ENCODE measurements around the gene RBM10. TPM values are rescaled to one million over a fixed set of nuclear protein-coding genes. Genes with fewer than 3 reads are reported as not detected.

Gene RBM10
- total and polyA plus RNA-seq, 2 donors (not counting 3 experiments of a cell fraction or from before 2014, with no cell fraction given), result 37.3 to 51.5 TPM

DNA sequence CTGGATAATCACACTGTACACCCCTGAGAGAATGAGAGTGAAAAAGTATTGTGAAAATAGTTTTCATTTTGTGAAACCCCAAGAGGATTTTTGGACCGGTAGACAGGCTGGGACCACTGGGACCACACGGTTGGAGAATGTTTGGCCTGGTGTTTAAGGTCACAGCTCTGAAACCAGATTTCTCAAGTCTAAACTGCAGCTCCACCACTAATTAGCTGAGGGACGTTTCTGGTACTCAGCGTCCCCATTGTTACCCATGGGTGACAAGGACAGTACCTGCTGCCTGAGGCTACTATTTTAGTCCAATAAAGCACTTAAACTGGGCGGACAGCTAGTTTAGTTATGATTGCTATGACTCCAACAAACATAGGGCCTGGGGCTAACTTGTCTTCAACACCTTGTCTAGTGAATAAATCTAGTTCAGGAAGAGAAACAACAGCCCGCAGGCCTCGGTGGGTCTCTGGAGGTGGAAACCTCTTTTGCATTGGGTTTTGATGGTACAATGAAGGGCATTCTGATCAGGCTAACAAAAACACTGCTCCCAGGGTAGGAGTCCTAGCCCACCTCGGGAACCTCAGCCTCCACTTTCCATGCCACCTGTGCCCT, 87.3 kb downstream of the RBM10 start:
- dilution Hi-C loops (cut with MboI; ENCODE audit: extremely low pct_ligation_motif_present, low sequenced_read_pairs), result no loop called here
- Histone ChIP-seq H3K4me2 (ENCODE audit: insufficient read depth, low read length) (peak overlapping the region; percentile 37), H3K4me3 (replicated peaks in 1 of 3; ENCODE audit: insufficient read depth in 1 of 3, low read depth in 1 of 3, low read length in 3 of 3) (peak overlapping the region in 2 of 3 experiments; percentile 17 to 42), H3K27ac (ENCODE audit: insufficient read depth, low read depth, low read length) (peak overlapping the region; percentile 95), H3K79me2 (ENCODE audit: control insufficient read depth, insufficient read depth, low read length) (peaks cover 8% of the 10 kb centered on the region), H3K27me3 (ENCODE audit: control insufficient read depth in 2 of 2, insufficient read depth in 2 of 2, low read length in 2 of 2) (no peaks in the 10 kb centered on the region), H3K36me3 (ENCODE audit: control insufficient read depth in 2 of 2, extremely low read depth in 1 of 2, insufficient read depth in 2 of 2, low read length in 2 of 2) (peaks cover 0 to 7% of the 10 kb centered on the region in 2 experiments), H3K9ac (replicated peaks; ENCODE audit: extremely low read depth, insufficient read depth, low read length) (peak overlapping the region; percentile 99), H2AFZ (ENCODE audit: low read depth, low read length) (peak overlapping the region; percentile 75), H3K9me1 (replicated peaks; ENCODE audit: control insufficient read depth, extremely low read depth, insufficient read depth, low read length) (no peaks in the 10 kb centered on the region), H3K9me3 (replicated peaks; ENCODE audit: control insufficient read depth, insufficient read depth, low read length) (no peaks in the 10 kb centered on the region), H3K4me1 (ENCODE audit: control insufficient read depth, extremely low read depth, insufficient read depth, low read length) (peaks cover 3% of the 10 kb centered on the region), H4K20me1 (replicated peaks; ENCODE audit: control insufficient read depth, extremely low read depth, insufficient read depth, low read length) (no peaks in the 10 kb centered on the region)
- ChIA-PET POLR2A (interaction anchor here (1.7 kb wide), 1 partner anchor 14 kb away, joined by 10 read pairs; the partner anchor contains the start of gene CDK16), CTCF (interaction anchor here (1.7 kb wide), 1 partner anchor 152 kb away, joined by 15 read pairs; no protein-coding TSS in a partner anchor)
- peak; percentile 1 for DNase-seq (ENCODE audit: low read depth, low spot score)
- no peak for FAIRE-seq
- BruUV-seq (replicated peaks), result no TSS peak
- intact Hi-C loops (cut with micrococcal nuclease), result loop anchor here (5.0 kb wide), 1 partner anchor 150 kb away; no protein-coding TSS in a partner anchor
- TF ChIP-seq POLR2A (IDR thresholded peaks at IDR 0.05; ENCODE audit: low read depth, low read length), result no peak
- TF ChIP-seq MYC (IDR thresholded peaks at IDR 0.05; ENCODE audit: low read depth, low read length), result no peak
- TF ChIP-seq JUN (IDR thresholded peaks at IDR 0.05; ENCODE audit: borderline replicate concordance, insufficient read depth, insufficient read length, low read depth), result no peak
- TF ChIP-seq, protein P1, sequence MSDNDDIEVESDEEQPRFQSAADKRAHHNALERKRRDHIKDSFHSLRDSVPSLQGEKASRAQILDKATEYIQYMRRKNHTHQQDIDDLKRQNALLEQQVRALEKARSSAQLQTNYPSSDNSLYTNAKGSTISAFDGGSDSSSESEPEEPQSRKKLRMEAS (IDR thresholded peaks at IDR 0.05; ENCODE audit: insufficient read depth, insufficient read length), result no peak
- TF ChIP-seq POLR2AphosphoS5 (IDR thresholded peaks at IDR 0.05; ENCODE audit: insufficient read depth, low read depth, low read length), result no peak
- TF ChIP-seq GATA2 (IDR thresholded peaks at IDR 0.05; ENCODE audit: insufficient read depth, insufficient read length, low read depth, low read length), result no peak
- TF ChIP-seq EZH2 (IDR thresholded peaks at IDR 0.05; ENCODE audit: borderline replicate concordance, low read depth, low read length, severe bottlenecking), result no peak
- TF ChIP-seq FOS (IDR thresholded peaks at IDR 0.05; ENCODE audit: borderline replicate concordance, insufficient read depth, low read length), result no peak
- TF ChIP-seq, protein P2, sequence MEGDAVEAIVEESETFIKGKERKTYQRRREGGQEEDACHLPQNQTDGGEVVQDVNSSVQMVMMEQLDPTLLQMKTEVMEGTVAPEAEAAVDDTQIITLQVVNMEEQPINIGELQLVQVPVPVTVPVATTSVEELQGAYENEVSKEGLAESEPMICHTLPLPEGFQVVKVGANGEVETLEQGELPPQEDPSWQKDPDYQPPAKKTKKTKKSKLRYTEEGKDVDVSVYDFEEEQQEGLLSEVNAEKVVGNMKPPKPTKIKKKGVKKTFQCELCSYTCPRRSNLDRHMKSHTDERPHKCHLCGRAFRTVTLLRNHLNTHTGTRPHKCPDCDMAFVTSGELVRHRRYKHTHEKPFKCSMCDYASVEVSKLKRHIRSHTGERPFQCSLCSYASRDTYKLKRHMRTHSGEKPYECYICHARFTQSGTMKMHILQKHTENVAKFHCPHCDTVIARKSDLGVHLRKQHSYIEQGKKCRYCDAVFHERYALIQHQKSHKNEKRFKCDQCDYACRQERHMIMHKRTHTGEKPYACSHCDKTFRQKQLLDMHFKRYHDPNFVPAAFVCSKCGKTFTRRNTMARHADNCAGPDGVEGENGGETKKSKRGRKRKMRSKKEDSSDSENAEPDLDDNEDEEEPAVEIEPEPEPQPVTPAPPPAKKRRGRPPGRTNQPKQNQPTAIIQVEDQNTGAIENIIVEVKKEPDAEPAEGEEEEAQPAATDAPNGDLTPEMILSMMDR (IDR thresholded peaks at IDR 0.05; ENCODE audit: extremely low read depth in 1 of 2, insufficient read depth in 1 of 2, low read depth in 1 of 2, low read length in 2 of 2), result no peak

All from endothelial cell of umbilical vein (primary cell).